ENCODE data around the gene DNHD1.
"Not testable (repeated sequence)": the region's sequence is repeated elsewhere in the genome, so short reads cannot be mapped to it uniquely, and the experiment has no call there.

The DNHD1 gene

DNA sequence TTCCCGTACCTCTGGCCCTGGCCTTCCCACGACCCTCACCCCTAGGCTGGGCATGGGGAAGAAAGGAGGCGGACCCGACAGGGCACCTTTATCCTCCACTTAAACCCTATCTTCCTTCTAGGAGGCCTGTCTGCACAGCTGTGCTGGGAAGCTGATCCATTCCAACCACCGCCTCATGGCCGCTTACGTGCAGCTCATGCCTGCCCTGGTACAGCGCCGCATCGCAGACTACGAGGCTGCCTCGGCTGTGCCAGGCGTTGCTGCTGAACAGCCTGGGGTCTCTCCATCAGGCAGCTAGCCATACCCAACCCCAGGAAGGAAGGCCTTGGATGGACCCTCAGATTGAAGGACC, 15.2 kb upstream of the DNHD1 start:
- no peak for DNase-seq

DNA sequence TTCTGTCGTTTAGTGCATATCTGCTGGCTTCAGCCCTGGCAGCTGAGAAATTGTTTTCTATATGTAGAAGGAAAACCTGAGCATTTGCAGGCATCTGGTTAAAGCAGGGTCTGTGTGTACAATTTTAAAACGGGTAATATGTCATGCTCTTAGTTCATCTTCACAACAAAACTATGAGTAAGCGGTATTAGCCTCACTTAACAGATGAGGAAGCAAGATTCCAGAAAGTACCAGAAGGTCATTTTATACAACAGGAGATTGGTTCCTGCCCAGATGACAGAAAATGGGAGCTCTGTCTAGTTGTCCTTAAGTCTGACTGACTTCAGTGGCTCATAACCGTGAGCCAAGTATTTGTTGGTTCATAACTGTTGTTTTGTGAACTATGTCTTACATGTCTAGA, 14.6 kb upstream of the DNHD1 start:
- no peak for DNase-seq

DNA sequence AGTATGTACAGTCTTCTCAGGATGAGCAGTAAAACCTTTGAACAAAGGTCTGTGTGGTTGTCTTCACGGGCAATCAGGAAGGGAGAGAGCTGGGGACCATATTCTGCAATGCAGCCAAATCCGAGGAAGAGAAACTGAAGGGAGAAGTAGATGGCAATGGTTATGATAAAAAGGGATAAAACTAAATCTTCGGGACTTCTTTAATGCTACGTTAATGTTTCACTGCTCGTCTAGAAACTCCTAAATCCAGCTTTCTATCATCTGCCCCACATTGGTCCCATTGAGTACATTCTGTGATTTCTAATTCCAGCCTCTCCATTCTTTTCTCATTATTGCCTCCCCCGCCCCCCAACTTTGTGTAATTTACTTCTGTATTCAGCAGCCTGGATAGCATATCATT, 14.1 kb upstream of the DNHD1 start:
- no peak for DNase-seq

DNA sequence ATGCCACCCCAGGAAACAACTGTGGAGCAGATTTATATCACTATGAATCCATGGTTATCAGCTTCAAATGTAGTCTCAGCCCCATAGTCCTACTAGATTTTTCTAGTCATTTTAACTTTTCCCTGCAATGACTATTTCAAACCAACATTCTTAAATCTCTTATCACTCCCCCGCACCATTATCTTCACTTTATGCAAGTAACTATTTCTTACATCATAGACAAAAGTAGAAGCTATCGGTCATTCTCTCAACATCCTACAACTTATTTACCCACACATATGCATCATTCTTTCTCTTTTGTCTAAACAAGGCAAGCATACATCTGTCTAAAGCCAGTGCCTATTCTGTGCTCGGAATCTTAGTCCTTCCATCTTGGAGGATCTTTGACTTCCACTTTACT, 11.4 kb upstream of the DNHD1 start:
- DNase-seq, result no peak

DNA sequence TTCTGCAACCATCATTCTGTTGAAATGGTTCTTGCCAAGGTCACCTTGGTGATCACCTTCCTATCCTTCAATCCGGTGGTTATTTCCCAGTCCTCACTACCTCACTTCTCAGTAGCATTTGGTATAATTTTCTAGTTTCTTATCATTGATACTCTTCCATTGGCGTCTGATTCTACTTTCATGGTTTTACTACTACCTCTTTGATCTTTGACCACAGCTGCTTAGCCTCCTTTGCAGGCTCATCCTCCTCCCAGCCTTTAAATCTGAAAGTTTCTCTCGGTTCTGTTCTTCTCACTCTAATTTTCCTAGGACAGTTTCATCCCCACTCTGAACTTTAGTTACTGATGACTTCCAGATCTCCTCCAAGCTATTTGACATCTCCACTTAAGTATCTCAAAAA, 10.8 kb upstream of the DNHD1 start:
- DNase-seq, result no peak

DNA sequence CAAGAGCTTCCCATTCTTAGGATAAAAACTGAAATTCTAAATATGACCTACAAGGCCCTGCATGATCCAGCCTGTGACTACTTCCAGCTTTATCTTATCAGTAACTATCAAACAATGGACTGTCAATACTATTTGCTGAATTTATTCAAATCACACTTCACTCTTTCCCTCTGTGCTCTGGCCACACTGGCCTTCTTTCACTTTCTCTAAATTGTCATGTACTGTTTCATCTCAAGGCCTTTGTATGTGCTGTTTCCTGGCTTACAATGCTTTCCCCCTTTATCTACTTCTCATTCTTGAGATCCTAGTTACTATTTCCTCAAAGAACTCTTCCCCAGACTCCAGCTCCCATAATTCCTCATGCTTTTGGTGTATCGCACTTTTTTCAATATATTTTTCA, 10.1 kb upstream of the DNHD1 start:
- DNase-seq, result no peak

DNA sequence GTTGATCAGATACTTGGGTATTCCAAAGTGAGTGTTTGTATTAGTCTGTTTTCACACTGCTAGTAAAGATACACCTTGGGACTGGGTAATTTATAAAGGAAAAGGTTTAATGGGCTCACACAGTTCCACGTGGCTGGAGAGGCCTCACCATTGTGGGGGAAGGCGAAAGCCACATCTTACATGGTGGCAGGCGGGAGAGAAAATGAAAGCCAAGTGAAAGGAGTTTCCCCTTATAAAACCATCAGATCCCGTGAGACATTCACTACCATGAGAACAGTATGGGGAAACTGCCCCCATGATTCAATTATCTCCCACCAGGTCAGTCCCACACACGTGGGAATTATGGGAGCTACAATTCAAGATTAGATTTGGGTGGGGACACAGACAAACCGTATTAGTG, 8.7 kb upstream of the DNHD1 start:
- no peak for DNase-seq

- DNase-seq, result no peak
These were observed 8.3 kb upstream of the DNHD1 start for GRCh38 chr11:6488821-6489220.

- no peak for DNase-seq
These were observed 7.8 kb upstream of the DNHD1 start for GRCh38 chr11:6489306-6489705.

- DNase-seq, result no peak
These were observed 1.0 kb downstream of the DNHD1 start for GRCh38 chr11:6498121-6498520.

- DNase-seq, result no peak
These were observed 1.5 kb downstream of the DNHD1 start for GRCh38 chr11:6498544-6498943.

DNA sequence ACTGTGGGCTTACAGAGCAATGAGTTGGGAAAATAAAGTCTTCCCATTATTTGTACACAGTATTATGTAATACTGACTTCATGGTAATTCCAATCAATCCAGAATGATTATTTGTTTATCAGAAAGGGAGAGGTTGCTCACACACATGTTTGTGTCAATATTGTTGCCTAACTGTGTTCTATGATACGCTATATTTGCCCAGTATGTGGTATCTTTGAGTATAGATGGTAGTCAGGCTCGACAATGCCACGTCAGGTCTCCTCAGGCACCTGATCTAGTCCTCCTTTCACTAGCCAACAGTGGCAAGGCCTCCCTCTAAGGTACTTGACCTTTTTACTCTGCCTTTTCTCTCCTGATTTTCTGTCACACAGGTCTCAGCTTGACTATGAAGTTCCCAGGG, 5.3 kb downstream of the DNHD1 start:
- no peak for DNase-seq

- no peak for DNase-seq
These were observed 7.1 kb downstream of the DNHD1 start for GRCh38 chr11:6504166-6504565.

DNA sequence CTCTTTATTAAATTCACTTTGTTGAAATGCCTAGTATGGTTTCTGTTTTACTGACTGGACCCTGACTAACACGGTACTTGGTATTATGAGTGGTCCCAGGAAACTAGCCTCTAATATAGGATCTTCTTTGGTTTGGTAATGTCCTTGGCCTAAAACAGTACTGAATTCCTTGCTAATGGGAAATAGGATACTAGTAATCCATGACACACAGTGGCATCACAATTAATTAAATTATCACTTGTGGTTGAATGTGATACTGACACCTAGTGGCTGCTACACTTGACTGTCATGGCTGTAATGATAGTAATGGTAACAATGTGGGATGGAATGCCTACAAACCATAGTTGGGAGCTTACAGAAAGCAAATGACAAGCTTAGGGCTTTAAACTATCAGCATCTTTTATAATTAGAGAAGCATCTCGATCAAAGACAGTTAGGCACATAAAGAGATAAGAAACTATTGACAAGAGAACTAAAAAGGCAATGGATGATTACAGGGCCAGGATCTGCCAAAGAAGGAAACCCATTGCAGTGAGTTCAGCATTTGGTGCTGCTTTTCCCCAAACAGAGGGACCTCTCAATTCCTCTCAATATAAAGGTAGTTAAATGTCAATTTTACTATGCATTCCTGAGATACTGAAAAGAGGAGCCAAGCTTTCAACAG, 8.6 kb downstream of the DNHD1 start:
- DNase-seq, result peak in 1 of 2 donors; percentile 55

DNA sequence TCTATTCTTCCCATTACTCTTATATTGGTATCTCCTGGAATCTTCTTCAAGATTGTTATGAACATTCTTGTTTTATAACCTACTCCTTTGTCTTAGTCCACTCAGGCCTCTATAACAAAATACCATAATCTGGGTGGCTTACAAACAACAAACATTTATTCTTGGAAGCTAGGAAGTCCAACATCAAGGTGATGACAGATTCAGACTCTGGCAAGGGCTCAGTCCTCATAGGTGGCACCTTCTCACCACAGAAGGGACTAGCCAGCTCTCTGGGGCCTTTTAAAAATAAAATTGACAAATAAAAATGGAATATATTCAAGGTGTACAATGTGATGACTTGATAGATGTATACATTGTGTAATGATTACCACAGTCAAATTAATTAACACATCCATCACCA, 19.8 kb downstream of the DNHD1 start:
- no peak for DNase-seq

DNA sequence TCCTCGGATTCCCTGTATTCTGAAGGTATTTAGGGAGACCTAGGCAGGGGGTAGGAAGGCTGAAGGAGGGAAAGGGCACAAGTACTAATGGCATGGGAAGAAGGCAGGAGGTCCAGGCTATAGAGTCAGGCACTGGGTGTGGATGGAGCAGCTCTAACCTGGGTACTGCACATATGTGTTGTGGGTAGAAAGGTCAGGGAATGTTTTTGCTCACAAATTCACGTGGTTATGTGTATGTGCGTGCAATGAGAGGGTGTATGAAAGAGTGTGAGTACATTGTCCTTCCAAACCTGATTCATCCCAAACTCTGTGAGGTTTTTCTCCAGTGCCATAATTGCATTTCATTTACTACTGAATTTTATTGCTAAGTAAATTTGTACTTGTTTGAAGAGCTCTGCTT, 23.2 kb downstream of the DNHD1 start:
- DNase-seq, result no peak

- not testable (repeated sequence) for DNase-seq
These were observed 24.9 kb downstream of the DNHD1 start for GRCh38 chr11:6521946-6522345.

- no peak for DNase-seq
These were observed 26.2 kb downstream of the DNHD1 start for GRCh38 chr11:6523253-6523652.

GRCh38 chr11:6526411-6527135, 29.5 kb downstream of the DNHD1 start:
- peak in 1 of 2 donors; percentile 1 for DNase-seq

- no peak for DNase-seq
These were observed 32.2 kb downstream of the DNHD1 start for GRCh38 chr11:6529266-6529665.

DNA sequence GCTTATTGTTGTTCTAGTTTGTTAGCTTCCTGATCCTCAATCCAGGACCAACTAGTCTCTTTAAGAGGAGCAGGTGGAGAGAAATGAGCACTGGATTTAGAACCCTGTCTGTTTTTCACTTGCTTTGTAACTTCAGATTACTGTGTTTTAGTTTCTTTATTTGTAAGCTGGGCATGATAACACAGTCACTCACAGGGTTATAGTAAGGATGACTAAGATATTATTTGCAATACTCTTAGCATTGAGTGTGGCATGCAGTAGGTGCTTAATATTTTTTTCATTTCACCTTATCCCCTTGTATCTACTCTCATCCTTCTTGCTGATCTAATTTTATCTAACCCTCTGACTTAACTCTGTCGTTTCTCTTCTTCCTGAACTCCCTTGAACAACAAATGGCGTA, 33.8 kb downstream of the DNHD1 start:
- no peak for DNase-seq

DNA sequence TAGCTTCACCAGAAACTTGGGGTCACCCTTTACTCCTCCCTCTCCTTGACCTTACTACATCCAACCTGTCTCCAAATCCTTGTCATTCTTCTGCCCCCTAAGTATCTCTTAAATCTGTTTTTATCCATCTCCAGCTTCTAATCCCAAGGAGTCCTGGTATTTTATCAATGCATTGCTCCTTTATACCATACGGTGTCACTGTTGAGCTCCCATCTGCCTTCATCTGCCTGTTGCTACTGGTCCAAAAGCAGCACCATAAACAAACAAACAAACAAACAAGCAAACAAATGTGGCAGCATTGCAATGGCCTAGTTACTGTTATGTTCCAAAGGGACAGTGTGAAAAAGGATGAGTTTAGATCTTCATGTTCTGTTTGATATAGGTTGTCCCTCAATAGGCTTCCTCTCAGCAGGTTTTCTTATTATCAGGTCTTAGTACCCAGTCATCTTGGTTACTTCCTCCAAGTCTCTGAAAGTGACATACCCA, 34.2 kb downstream of the DNHD1 start:
- DNase-seq, result peak; percentile 21 to 65

- no peak for DNase-seq
These were observed 41.4 kb downstream of the DNHD1 start for GRCh38 chr11:6538456-6538855.

DNA sequence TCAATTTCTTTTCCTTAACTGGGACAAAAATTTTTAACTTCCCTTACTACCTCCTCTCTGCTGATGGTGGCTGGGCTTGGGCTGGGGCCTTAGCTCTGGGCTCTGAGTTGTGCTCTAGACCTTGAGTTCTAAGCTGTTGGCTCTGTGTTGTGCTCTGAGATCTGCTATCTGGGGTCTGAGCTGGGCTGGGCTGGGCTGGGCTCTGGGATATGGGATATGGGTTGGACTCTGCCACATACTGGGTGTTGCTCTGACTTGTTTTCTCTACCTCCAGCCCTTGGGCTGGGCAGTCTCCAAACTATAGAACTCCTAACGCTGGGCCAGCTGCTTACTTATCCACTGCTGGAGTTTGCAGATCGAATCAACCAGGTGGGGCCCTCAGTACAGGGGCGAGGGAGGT, 41.9 kb downstream of the DNHD1 start:
- DNase-seq, result no peak

- DNase-seq, result no peak
These were observed 42.7 kb downstream of the DNHD1 start for GRCh38 chr11:6539748-6540268.
